Upper lobe of left lung (tissue), 4 donors: Measurements from ENCODE around the gene AGBL4.

Source experiments
- EP300 ChIP-seq, 4 donors: sonication (generic); formaldehyde crosslinking; IDR thresholded peaks; one replicate each; pipeline ENCODE4 v1.5.1; 2017; ENCODE audit warnings: antibody characterized with exemption in 4 of 4, control low read depth in 2 of 4
- POLR2A ChIP-seq, 4 donors: fragments of 450-650 bp; IDR thresholded peaks; one replicate each; pipeline ENCODE4 v1.5.1; 2016 to 2017; ENCODE audit warnings: antibody characterized with exemption in 4 of 4, mild to moderate bottlenecking in 2 of 4
- POLR2AphosphoS5 ChIP-seq, 2 donors: sonication (generic); formaldehyde crosslinking; IDR thresholded peaks; one replicate each; pipeline ENCODE4 v1.5.1; 2017; ENCODE audit warnings: antibody characterized with exemption in 2 of 2
- TF ChIP-seq, protein P1 (sequence below), 6 experiments: fragments of 450-650 bp in 4 of 6; fragments of 200-600 bp in 2 of 6; sonication (generic) in 2 of 6; IDR thresholded peaks; one replicate each; pipeline ENCODE4 v1.5.1; 2016 to 2019; ENCODE audit warnings: antibody characterized with exemption in 6 of 6

DNA sequence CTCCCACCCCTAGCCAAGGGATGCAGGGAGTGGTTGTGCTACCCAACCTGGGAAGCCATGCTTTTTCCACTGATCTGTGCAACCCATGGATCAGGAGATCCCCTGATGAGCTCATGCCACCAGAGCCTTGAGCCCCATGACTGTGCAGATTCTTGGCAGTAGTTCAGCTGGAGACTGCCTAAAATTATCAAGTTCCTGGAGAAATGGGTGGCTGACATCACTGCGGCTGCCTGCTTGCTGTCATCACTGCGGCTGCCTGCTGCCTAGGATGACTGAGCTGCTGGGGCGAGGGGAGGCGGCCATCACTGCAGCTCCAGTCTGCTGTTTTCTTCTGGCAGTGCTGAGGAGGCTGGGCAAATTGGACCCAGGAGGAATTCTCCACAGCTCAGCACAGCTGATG lies 159.2 kb downstream of the AGBL4 start:
- TF ChIP-seq, protein P1, sequence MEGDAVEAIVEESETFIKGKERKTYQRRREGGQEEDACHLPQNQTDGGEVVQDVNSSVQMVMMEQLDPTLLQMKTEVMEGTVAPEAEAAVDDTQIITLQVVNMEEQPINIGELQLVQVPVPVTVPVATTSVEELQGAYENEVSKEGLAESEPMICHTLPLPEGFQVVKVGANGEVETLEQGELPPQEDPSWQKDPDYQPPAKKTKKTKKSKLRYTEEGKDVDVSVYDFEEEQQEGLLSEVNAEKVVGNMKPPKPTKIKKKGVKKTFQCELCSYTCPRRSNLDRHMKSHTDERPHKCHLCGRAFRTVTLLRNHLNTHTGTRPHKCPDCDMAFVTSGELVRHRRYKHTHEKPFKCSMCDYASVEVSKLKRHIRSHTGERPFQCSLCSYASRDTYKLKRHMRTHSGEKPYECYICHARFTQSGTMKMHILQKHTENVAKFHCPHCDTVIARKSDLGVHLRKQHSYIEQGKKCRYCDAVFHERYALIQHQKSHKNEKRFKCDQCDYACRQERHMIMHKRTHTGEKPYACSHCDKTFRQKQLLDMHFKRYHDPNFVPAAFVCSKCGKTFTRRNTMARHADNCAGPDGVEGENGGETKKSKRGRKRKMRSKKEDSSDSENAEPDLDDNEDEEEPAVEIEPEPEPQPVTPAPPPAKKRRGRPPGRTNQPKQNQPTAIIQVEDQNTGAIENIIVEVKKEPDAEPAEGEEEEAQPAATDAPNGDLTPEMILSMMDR (IDR thresholded peaks at IDR 0.05): no peak
- TF ChIP-seq EP300 (IDR thresholded peaks at IDR 0.05) (no peak), POLR2A (IDR thresholded peaks at IDR 0.05) (no peak), POLR2AphosphoS5 (IDR thresholded peaks at IDR 0.05) (no peak)
